OCI-LY1 (cell line): ENCODE results near the gene GOLGA8H.
"Not testable (repeated sequence)": the region's sequence is repeated elsewhere in the genome, so short reads cannot be mapped to it uniquely, and the experiment has no call there.

ENCODE experiments used
- H2AFZ ChIP-seq: fragments of 200-600 bp; sonication (generic), shearing (Covaris generic); 2 replicates; pipeline ENCODE4 v1.6.0; 2014; ENCODE audit warnings: antibody characterized with exemption, mild to moderate bottlenecking, low read length
- H3F3A ChIP-seq: fragments of 200-600 bp; sonication (generic), shearing (Covaris generic); 2 replicates; pipeline ENCODE4 v1.6.0; 2014; ENCODE audit warnings: mild to moderate bottlenecking, antibody characterized with exemption, low read length, moderate library complexity; ENCODE audit not compliant: insufficient read depth
- H3K27ac ChIP-seq: fragments of 200-600 bp; sonication (generic); 2 replicates; pipeline ENCODE4 v1.5.1; 2014; ENCODE audit warnings: low read length, mixed run types, mild to moderate bottlenecking, low read depth; ENCODE audit not compliant: poor library complexity, severe bottlenecking
- H3K27me3 ChIP-seq: fragments of 200-600 bp; sonication (generic); 2 replicates; pipeline ENCODE4 v1.6.0; 2014; ENCODE audit warnings: antibody characterized with exemption, mild to moderate bottlenecking, low read length, moderate library complexity; ENCODE audit not compliant: insufficient read depth
- H3K36me3 ChIP-seq: fragments of 200-600 bp; sonication (generic); 2 replicates; pipeline ENCODE4 v1.6.1; 2014; ENCODE audit warnings: mild to moderate bottlenecking, antibody characterized with exemption, low read length, moderate library complexity, mixed read lengths; ENCODE audit not compliant: insufficient read depth
- H3K4me1 ChIP-seq: fragments of 200-600 bp; sonication (generic); 2 replicates; pipeline ENCODE4 v1.5.1; 2014; ENCODE audit warnings: mild to moderate bottlenecking, low read length, moderate library complexity; ENCODE audit not compliant: insufficient read depth, severe bottlenecking
- H3K4me2 ChIP-seq: fragments of 200-600 bp; sonication (generic), shearing (Covaris generic); 2 replicates; pipeline ENCODE4 v1.6.1; 2014; ENCODE audit warnings: low read length
- H3K4me3 ChIP-seq: fragments of 200-600 bp; sonication (generic); 2 replicates; pipeline ENCODE4 v1.5.1; 2014; ENCODE audit warnings: low read length, low read depth, mild to moderate bottlenecking, mixed read lengths; ENCODE audit not compliant: poor library complexity, severe bottlenecking
- H3K79me2 ChIP-seq: fragments of 200-600 bp; shearing (Covaris generic); 2 replicates; pipeline ENCODE4 v1.6.1; 2016; ENCODE audit warnings: mixed run types, low read length, mixed read lengths; ENCODE audit not compliant: insufficient read depth
- H3K9ac ChIP-seq: fragments of 200-600 bp; sonication (generic), shearing (Covaris generic); 2 replicates; pipeline ENCODE4 v1.6.1; 2014; ENCODE audit warnings: mild to moderate bottlenecking, low read length, mixed read lengths
- H3K9me2 ChIP-seq: fragments of 200-600 bp; sonication (generic), shearing (Covaris generic); 2 replicates; pipeline ENCODE4 v1.6.1; 2014; ENCODE audit warnings: low read depth, mild to moderate bottlenecking, low read length, mixed read lengths
- H3K9me3 ChIP-seq: fragments of 200-600 bp; shearing (Covaris generic); 2 replicates; pipeline ENCODE4 v1.6.1; 2014; ENCODE audit warnings: low read length, mixed read lengths
- H4K20me1 ChIP-seq: fragments of 200-600 bp; sonication (generic), shearing (Covaris generic); 2 replicates; pipeline ENCODE4 v1.6.0; 2016; ENCODE audit warnings: mild to moderate bottlenecking, low read length; ENCODE audit not compliant: insufficient read depth

The GOLGA8H gene, protein sequence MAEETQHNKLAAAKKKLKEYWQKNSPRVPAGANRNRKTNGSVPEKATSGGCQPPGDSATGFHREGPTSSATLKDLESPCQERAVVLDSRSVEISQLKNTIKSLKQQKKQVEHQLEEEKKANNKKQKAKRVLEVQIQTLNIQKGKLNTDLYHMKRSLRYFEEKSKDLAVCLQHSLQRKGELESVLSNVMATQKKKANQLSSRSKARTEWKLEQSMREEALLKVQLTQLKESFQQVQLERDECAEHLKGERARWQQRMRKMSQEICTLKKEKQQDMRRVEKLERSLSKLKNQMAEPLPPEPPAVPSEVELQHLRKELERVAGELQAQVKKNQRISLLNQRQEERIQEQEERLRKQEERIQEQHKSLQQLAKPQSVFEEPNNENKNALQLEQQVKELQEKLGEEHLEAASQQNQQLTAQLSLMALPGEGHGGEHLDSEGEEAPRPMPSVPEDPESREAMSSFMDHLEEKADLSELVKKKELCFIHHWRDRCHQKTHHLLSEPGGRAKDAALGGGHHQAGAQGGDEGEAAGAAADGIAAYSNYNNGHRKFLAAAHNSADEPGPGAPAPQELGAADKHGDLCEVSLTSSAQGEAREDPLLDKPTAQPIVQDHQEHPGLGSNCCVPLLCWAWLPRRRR

DNA sequence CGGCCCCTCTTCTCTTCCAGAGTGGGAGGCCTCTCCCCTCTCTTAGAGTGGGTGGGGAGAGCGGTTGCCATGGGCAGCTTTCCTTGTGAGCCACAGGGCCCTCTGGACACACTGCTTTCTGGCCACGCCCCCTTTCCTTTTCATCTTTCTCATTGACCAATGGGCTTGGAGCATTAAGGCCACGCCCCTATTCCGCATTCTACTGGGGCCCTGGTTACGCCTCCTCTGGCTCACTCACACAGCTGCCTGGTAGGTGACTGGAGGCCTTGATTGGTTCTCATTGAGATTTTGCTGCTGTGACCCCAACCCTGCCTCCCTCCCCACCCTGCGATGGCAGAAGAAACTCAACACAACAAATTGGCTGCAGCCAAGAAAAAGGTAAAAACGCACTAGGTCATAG lies at the start of gene GOLGA8H:
TSS of gene GOLGA8H (plus strand) at position 233 of the 400 bp plus-strand sequence. CDS start at position 331, 98 bp downstream.
- H3K9me2 ChIP-seq, H3K4me1 ChIP-seq, H3K4me2 ChIP-seq, H3K36me3 ChIP-seq, H3K27me3 ChIP-seq, H3K4me3 ChIP-seq, H4K20me1 ChIP-seq, H2AFZ ChIP-seq, H3K9ac ChIP-seq, H3K79me2 ChIP-seq, H3K27ac ChIP-seq, H3K9me3 ChIP-seq, H3F3A ChIP-seq: not testable (repeated sequence)

DNA sequence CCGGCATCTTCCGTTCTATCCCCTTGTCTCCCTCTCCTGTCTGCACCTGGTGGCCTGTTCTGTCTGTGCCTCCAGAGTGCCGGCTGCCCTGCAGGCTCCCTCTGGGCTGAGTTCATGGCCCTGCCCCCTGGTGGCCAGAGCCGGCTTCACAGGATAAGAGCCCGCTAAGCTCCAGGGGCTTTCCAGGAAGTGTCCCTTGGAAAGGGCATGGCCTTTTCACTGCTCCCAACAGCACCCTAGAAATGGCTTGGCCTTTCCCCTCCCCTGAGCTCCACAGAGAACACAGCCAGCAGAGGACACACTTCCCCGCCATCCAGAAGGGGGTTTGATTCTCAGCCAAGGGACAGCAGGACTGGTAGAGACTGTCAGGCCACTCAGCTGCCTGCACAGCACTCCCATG lies 36.9 kb upstream of the GOLGA8H start:
- H3K4me1 ChIP-seq, result not testable (repeated sequence)

DNA sequence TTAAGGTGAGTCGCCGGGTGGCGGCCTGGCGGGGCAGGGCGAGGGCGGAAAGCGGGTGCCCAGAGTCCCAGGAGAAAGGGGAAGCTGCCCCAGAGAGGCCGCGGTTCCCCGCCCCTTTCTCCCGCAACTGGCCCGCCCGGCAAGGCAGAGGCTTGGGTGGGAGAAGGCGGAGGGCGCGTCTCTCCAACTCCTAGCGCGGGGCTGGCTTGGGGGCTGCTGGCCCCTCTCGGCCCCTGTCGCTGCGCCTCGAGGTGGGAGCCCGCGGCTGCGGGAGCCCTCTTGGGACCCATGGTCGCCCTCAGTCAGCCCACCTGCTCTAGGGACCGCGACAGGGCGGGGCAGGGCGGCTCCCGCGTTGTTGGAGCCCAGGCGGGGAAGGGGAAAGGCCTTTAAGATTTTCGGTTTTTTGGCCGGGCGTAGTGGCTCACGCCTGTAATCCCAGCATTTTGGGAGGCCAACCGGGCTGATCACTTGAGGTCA lies 30.8 kb upstream of the GOLGA8H start:
- not testable (repeated sequence) for H3K9me3 ChIP-seq, H3K4me2 ChIP-seq, H3K4me3 ChIP-seq, H3K9ac ChIP-seq, H3K9me2 ChIP-seq, H3F3A ChIP-seq, H3K4me1 ChIP-seq, H3K79me2 ChIP-seq, H4K20me1 ChIP-seq, H2AFZ ChIP-seq, H3K36me3 ChIP-seq, H3K27ac ChIP-seq, H3K27me3 ChIP-seq

More for the DNA sequence above, 36.9 kb upstream of the GOLGA8H start:
- not testable (repeated sequence) for H3K36me3 ChIP-seq, H4K20me1 ChIP-seq, H3F3A ChIP-seq, H3K4me2 ChIP-seq, H3K4me3 ChIP-seq, H3K9ac ChIP-seq, H3K9me2 ChIP-seq, H3K9me3 ChIP-seq, H3K79me2 ChIP-seq, H3K27me3 ChIP-seq, H2AFZ ChIP-seq, H3K27ac ChIP-seq

DNA sequence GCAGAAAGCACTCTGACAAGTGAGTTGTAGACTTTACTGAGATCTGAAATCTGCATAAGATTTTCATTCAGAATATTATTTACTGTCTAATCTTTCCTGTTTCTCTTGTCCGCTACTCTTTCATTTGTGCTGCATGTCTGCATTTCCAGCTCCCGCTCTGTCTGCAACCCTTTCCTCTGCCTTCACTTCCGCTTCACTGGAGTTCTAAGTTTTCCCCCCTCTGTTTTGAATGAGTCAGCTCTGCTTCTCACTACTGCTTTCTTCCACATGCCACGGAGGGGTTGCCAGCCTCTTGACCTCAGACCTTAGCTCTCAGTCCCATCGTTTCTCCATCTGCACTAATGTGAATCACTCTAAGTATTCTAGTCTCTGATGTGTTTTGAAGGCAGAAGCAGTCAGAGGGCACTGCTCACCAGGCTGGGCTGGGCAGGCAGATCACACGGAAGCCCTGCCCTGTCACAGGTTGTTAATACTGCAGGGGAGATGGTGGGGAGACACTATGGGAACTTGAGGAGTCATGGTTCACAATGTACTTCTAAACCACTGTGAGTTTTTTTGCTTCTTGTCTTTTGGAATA lies 24.3 kb upstream of the GOLGA8H start:
- not testable (repeated sequence) for H3K27ac ChIP-seq, H4K20me1 ChIP-seq, H3K9me3 ChIP-seq, H3K4me3 ChIP-seq, H3K4me2 ChIP-seq, H3K9me2 ChIP-seq, H3K79me2 ChIP-seq, H3K4me1 ChIP-seq, H3K27me3 ChIP-seq, H3K36me3 ChIP-seq, H3F3A ChIP-seq, H2AFZ ChIP-seq, H3K9ac ChIP-seq

DNA sequence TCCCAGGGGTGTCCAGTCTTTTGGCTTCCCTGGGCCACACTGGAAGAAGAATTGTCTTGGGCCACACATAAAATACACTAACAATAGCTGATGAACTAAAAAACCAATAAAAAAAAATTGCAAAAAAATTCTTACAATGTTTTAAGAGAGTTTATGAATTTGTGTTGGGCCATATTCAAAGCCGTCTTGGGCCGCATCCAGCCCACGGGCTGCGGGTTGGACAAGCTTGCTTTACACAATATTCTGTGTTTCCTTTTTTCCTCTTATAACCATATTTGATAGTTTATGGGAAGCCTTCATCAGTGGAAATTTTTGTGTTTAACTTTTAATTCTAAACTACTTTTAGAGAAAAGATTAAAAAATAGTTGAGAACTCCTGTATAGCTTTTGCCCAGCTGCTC lies 23.1 kb upstream of the GOLGA8H start:
- H3K79me2 ChIP-seq, H3K4me3 ChIP-seq, H3K27me3 ChIP-seq, H3K27ac ChIP-seq, H3K9ac ChIP-seq, H3K4me2 ChIP-seq, H3K9me3 ChIP-seq, H3K9me2 ChIP-seq, H3K36me3 ChIP-seq, H3K4me1 ChIP-seq, H4K20me1 ChIP-seq, H2AFZ ChIP-seq, H3F3A ChIP-seq: not testable (repeated sequence)

DNA sequence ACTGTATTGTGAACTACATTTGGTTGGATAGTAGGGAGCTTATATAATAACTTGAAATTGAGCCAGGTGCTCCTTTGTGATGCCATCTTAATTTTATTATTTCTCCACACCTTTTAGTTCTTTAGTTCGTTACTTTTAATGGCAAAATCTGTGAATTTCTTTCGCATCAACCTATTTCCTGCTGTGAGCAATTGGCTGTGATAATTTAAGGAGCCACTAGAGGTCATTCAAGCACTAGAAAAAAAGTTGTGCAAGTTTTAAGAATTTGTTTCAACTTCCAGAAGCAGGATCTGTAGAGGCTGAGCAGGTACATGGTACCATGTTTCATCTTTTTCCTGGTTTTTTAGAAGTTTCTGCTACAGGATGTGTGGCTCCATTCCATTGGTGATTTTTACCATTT lies 4.9 kb upstream of the GOLGA8H start:
- not testable (repeated sequence) for H3K79me2 ChIP-seq, H3K9me2 ChIP-seq, H3K27me3 ChIP-seq, H3F3A ChIP-seq, H3K9ac ChIP-seq, H3K4me2 ChIP-seq, H3K4me3 ChIP-seq, H3K9me3 ChIP-seq, H3K36me3 ChIP-seq, H3K4me1 ChIP-seq, H4K20me1 ChIP-seq, H2AFZ ChIP-seq, H3K27ac ChIP-seq

DNA sequence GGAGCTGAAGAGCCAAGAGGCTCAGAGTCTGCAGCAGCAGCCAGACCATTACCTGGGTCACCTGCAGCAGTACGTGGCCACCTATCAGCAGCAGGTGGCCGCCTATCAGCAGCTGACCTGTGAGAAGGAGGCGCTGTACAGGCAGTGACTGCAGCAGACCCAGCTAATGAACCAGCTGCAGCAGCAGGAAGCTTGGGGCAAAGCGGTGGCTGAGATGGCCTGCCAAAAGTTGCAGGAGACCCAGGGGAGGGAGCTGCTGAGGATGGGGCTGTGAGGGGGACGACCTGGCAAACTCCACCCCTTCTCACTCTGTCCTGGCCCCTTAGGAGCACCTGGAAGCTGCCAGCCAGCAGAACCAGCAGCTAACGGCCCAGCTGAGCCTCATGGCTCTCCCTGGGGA lies 8.4 kb downstream of the GOLGA8H start:
- H4K20me1 ChIP-seq, H3K9me2 ChIP-seq, H3K36me3 ChIP-seq: not testable (repeated sequence)

More for the DNA sequence above, 8.4 kb downstream of the GOLGA8H start:
- not testable (repeated sequence) for H3K4me2 ChIP-seq, H3K27me3 ChIP-seq, H3K4me3 ChIP-seq, H3K9me3 ChIP-seq, H3F3A ChIP-seq, H3K79me2 ChIP-seq, H3K27ac ChIP-seq, H2AFZ ChIP-seq, H3K9ac ChIP-seq, H3K4me1 ChIP-seq
